CD4-positive, alpha-beta memory T cell (primary cell): ENCODE results near the gene FSTL4. TPM values are rescaled to one million over a fixed set of nuclear protein-coding genes. Genes with fewer than 3 reads are reported as not detected.

Experiments used
- CTCF ChIA-PET: fragments of 350-600 bp; sonication (Branson Sonifier 250); formaldehyde crosslinking; loops from one replicate; lab custom pipeline; 2021; ENCODE audit warnings: inconsistent platforms; ENCODE audit not compliant: partially characterized antibody; lab: Charles Lee
- POLR2A ChIA-PET: fragments of 350-600 bp; sonication (Branson Sonifier 250); formaldehyde crosslinking; loops from one replicate; lab custom pipeline; 2021; ENCODE audit not compliant: partially characterized antibody; lab: Charles Lee
- DNase-seq, 5 donors: peaks; one replicate each; pipeline versions ENCODE4 v3.0.0 to v3.0.0-alpha.2; 2020 to 2022; ENCODE audit warnings: mixed read lengths in 1 of 5
- H3K27ac ChIP-seq: one replicate; pipeline ENCODE4 v1.7.0; 2013; ENCODE audit warnings: low read depth, low read length
- H3K27me3 ChIP-seq: 2 replicates; pipeline ENCODE4 v1.7.0; 2013; ENCODE audit warnings: mild to moderate bottlenecking, low read length, moderate library complexity; ENCODE audit not compliant: insufficient read depth
- H3K36me3 ChIP-seq: 2 replicates; pipeline ENCODE4 v1.7.0; 2013; ENCODE audit warnings: mild to moderate bottlenecking, low read length, moderate library complexity; ENCODE audit not compliant: insufficient read depth
- H3K4me1 ChIP-seq: 2 replicates; pipeline ENCODE4 v1.7.0; 2013; ENCODE audit warnings: mild to moderate bottlenecking, low read length, moderate library complexity; ENCODE audit not compliant: insufficient read depth
- H3K4me3 ChIP-seq, 2 donors: one replicate each; pipeline ENCODE4 v1.7.0; 2013; ENCODE audit warnings: low read length in 2 of 2, mild to moderate bottlenecking in 1 of 2
- H3K9me3 ChIP-seq, 2 donors: one replicate each; pipeline ENCODE4 v1.7.0; 2013; ENCODE audit warnings: low read length in 2 of 2, control low read depth in 1 of 2; ENCODE audit not compliant: control insufficient read depth in 1 of 2
- H3K27ac Mint-ChIP-seq, 7 donors: one replicate each; pipeline ENCODE4 v1.8.0; 2020 to 2021; ENCODE audit warnings: mixed read lengths in 7 of 7, mild to moderate bottlenecking in 6 of 7, inconsistent platforms in 3 of 7, moderate library complexity in 3 of 7
- H3K27me3 Mint-ChIP-seq, 2 donors: one replicate each; pipeline ENCODE4 v1.8.0; 2020 to 2021; ENCODE audit warnings: mixed read lengths in 2 of 2
- H3K36me3 Mint-ChIP-seq, 2 donors: one replicate each; pipeline ENCODE4 v1.8.0; 2020 to 2021; ENCODE audit warnings: mixed read lengths in 2 of 2, inconsistent platforms in 1 of 2, mild to moderate bottlenecking in 1 of 2
- H3K4me1 Mint-ChIP-seq, 4 donors: one replicate each; pipeline ENCODE4 v1.8.0; 2020 to 2021; ENCODE audit warnings: mixed read lengths in 4 of 4, mild to moderate bottlenecking in 1 of 4
- H3K4me3 Mint-ChIP-seq, 8 donors: one replicate each; pipeline ENCODE4 v1.8.0; 2020 to 2021; ENCODE audit warnings: mixed read lengths in 8 of 8, mild to moderate bottlenecking in 7 of 8, moderate library complexity in 6 of 8, inconsistent platforms in 3 of 8
- H3K9me3 Mint-ChIP-seq, 8 donors: one replicate each; pipeline ENCODE4 v1.8.0; 2020 to 2021; ENCODE audit warnings: mixed read lengths in 8 of 8, mild to moderate bottlenecking in 5 of 8, inconsistent platforms in 3 of 8, moderate library complexity in 1 of 8
- intact Hi-C: fragments of 100-400 bp; cut with micrococcal nuclease; formaldehyde crosslinking; loops from one replicate; pipeline ENCODE4 v1.15.1; 2023
- polyA plus RNA-seq, 2 donors: library from polyadenylated mRNA; unstranded; fragments of 300-500 nt; fragmentation: Illumina TruSeq; gene quantifications; one replicate each; pipeline ENCODE4 v1.2.3, GENCODE V29; 2021
- total RNA-seq, 2 experiments: library from RNA; stranded (reverse); gene quantifications; one replicate each; pipeline ENCODE4 v1.2.3, GENCODE V29; 2021

Gene FSTL4
- total and polyA plus RNA-seq, 4 experiments from 2014 or later, result not detected

DNA sequence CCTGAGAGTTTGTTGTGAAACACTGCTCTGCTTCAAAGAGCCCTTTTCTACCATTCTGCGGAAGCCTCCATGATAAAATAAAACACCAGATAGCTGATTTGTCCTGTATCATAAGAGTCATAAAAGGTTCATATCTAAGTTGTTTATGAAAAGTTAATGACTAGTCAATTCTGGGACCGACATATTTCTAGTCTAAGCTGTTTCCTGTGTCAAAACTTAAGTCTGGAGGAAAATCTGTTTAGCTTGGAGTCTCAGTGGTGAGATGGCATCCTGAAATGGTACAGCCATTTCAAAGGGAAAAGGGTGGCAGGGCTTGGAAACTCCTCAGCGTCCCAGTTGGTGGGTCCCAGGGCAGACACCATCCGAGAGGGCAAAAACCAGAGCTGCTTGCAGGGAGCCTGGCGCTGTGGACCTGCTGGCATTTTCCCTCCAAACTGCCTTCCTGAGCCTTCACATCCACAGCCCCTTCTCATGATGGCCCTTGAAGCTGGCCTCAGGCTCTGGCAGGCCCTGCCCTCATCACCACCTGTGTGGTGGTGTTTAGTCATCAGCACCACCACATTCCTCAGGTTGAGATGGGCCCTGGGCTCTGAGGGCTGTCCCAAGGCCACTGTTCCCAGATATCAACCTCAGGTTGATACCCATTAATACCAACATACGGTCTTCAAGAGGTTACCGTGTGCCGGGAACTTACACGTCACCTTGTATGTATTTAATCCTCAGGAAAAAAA is 376.5 kb downstream of the FSTL4 start:
- H3K36me3 Mint-ChIP-seq, result no peaks in the 10 kb centered on the region
- H3K4me1 Mint-ChIP-seq, result peaks cover 0 to 7% (median 3%) of the 10 kb centered on the region in 4 donors
- H3K4me3 Mint-ChIP-seq, result no peak overlapping the region
- no peaks in the 10 kb centered on the region for H3K4me1 ChIP-seq
- no peak overlapping the region for H3K4me3 ChIP-seq
- no peaks in the 10 kb centered on the region for H3K9me3 ChIP-seq
- intact Hi-C loops, result no loop called here
- no peak for DNase-seq
- H3K27ac Mint-ChIP-seq, result no peak overlapping the region
- no peaks in the 10 kb centered on the region for H3K27me3 ChIP-seq
- ChIA-PET CTCF (no interaction called here), POLR2A (interaction anchor here (0.6 kb wide), 1 partner anchor 131 kb away, joined by 3 read pairs; no protein-coding TSS in a partner anchor)
- peaks cover 1 to 3% of the 10 kb centered on the region in 2 donors for H3K27me3 Mint-ChIP-seq
- H3K36me3 ChIP-seq, result no peaks in the 10 kb centered on the region
- H3K9me3 Mint-ChIP-seq, result no peaks in the 10 kb centered on the region
- no peak overlapping the region for H3K27ac ChIP-seq

DNA sequence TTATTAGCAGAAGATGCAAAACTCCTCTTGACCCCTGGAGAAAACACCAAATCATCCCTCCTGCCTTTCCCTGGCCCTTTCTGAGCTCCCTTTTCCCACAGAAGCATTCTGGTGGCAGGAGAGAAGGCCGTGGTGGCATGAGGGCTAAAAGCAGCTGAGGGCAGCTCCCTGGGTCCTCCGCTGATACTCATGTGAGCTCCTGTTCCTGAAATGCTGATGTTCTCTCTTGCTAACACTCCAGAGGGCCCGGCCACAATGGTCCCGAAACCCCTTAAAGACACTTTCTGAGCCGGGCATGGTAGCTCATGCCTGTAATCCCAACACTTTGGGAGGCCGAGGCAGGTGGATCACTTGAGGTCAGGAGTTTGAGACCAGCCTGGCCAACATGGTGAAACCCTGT is 377.4 kb downstream of the FSTL4 start:
- intact Hi-C loops, result no loop called here
- Histone ChIP-seq H3K27me3 (no peaks in the 10 kb centered on the region), H3K27ac (no peak overlapping the region), H3K4me3 (no peak overlapping the region), H3K9me3 (no peaks in the 10 kb centered on the region), H3K36me3 (no peaks in the 10 kb centered on the region), H3K4me1 (no peaks in the 10 kb centered on the region)
- ChIA-PET CTCF (no interaction called here), POLR2A (no interaction called here)
- Mint-ChIP-seq H3K27ac (no peak overlapping the region), H3K4me3 (no peak overlapping the region), H3K4me1 (peaks cover 0 to 7% (median 4%) of the 10 kb centered on the region in 4 donors), H3K36me3 (no peaks in the 10 kb centered on the region), H3K9me3 (no peaks in the 10 kb centered on the region), H3K27me3 (peaks cover 1 to 5% of the 10 kb centered on the region in 2 donors)
- DNase-seq, result no peak

DNA sequence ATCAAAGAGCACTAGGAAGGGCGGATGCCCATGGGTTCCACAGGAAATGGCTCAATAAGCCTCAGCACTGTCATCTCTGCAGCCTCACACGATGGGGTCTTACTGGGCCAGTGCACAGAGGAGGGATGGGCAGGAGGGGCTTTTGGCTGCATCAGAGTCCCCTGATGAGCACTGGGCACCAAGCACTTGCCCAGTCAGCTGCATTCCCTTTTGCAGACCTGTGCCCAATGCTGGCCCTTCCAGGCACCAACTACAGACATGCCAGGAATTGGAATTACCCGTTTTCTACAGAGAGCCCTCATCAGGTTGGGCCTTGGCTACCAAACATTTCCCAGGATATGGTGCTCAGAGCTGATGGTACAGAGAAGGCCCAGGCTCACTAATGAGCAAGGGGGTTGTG is 378.1 kb downstream of the FSTL4 start:
- ChIA-PET CTCF (no interaction called here), POLR2A (no interaction called here)
- intact Hi-C loops, result no loop called here
- no peak overlapping the region for H3K4me3 Mint-ChIP-seq
- Histone ChIP-seq H3K36me3 (no peaks in the 10 kb centered on the region), H3K27me3 (no peaks in the 10 kb centered on the region), H3K4me1 (no peaks in the 10 kb centered on the region), H3K4me3 (no peak overlapping the region), H3K27ac (no peak overlapping the region), H3K9me3 (no peaks in the 10 kb centered on the region)
- H3K4me1 Mint-ChIP-seq, result peaks cover 0 to 7% (median 4%) of the 10 kb centered on the region in 4 donors
- H3K9me3 Mint-ChIP-seq, result no peaks in the 10 kb centered on the region
- no peaks in the 10 kb centered on the region for H3K36me3 Mint-ChIP-seq
- no peak overlapping the region for H3K27ac Mint-ChIP-seq
- DNase-seq, result no peak
- peaks cover 1 to 5% of the 10 kb centered on the region in 2 donors for H3K27me3 Mint-ChIP-seq

DNA sequence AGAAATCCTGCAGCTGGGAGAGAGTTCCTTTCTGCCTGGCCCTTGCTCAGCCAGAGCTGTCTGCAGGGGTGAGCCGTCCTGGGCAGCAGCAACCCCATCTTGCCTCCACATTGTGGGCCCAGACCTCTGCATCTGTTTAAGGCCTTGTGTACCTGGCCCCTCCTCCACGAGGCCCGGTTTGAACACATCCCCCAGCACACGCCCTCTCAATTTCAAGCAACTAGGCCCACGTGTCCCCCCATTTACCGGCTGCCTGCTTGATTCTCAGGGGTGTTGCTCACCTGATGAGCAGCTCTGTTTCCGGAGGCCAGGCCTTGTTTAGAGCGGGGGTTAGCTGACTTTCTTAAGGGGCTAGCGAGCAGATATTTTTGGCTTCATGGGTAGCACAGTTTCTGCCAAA is 378.7 kb downstream of the FSTL4 start:
- ChIA-PET POLR2A (no interaction called here), CTCF (no interaction called here)
- H3K4me1 Mint-ChIP-seq, result peaks cover 0 to 7% (median 4%) of the 10 kb centered on the region in 4 donors
- no peak overlapping the region for H3K4me3 Mint-ChIP-seq
- no peaks in the 10 kb centered on the region for H3K4me1 ChIP-seq
- H3K9me3 ChIP-seq, result no peaks in the 10 kb centered on the region
- H3K9me3 Mint-ChIP-seq, result no peaks in the 10 kb centered on the region
- H3K4me3 ChIP-seq, result no peak overlapping the region
- H3K36me3 Mint-ChIP-seq, result no peaks in the 10 kb centered on the region
- H3K36me3 ChIP-seq, result no peaks in the 10 kb centered on the region
- H3K27ac ChIP-seq, result no peak overlapping the region
- no peak for DNase-seq
- H3K27ac Mint-ChIP-seq, result no peak overlapping the region
- H3K27me3 ChIP-seq, result no peaks in the 10 kb centered on the region
- intact Hi-C loops, result no loop called here
- peaks cover 1 to 5% of the 10 kb centered on the region in 2 donors for H3K27me3 Mint-ChIP-seq

DNA sequence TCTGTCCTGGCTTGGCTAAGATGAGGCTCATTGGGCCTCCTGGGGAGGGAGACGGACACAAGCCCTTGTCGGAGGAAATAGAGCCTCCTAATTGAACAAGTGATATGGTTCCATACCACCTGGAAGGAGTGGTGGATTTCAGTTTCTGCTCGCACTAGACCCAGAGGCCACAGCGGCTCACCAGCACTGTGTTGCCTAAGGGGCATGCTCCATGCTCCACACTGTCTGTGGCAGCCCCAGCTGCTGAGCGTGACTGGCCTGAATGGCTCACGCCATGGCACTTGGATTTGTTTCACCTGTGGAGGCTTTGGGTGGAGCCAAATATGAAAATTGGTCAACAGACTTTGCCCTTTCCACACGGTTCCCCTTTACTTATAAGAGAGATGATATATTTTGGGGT is 379.4 kb downstream of the FSTL4 start:
- Mint-ChIP-seq H3K9me3 (no peaks in the 10 kb centered on the region), H3K36me3 (no peaks in the 10 kb centered on the region), H3K4me3 (no peak overlapping the region), H3K27ac (no peak overlapping the region), H3K27me3 (peaks cover 1 to 4% of the 10 kb centered on the region in 2 donors), H3K4me1 (peaks cover 0 to 7% (median 4%) of the 10 kb centered on the region in 4 donors)
- Histone ChIP-seq H3K27ac (no peak overlapping the region), H3K9me3 (no peaks in the 10 kb centered on the region), H3K4me1 (no peaks in the 10 kb centered on the region), H3K27me3 (no peaks in the 10 kb centered on the region), H3K36me3 (no peaks in the 10 kb centered on the region), H3K4me3 (no peak overlapping the region)
- POLR2A ChIA-PET, result no interaction called here
- intact Hi-C loops, result no loop called here
- CTCF ChIA-PET, result no interaction called here
- DNase-seq, result no peak

DNA sequence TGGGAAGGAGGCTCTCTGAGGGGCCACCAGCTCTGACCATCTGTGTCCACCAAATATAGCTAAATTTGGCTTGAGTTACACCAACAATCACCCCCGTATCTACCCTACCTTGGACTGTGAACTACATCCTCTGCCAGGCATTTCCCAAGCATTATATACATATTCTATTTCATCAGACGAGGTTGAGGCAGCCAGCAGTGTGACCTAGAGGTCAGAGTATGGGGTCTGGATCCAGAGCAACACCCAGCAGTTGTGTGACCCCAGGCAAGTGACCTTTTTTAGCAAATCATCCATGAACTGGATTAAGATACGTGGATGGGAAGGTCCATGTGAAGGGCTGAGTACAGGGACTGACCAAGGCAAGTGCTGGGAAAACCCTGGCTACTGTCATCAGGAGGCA is 379.9 kb downstream of the FSTL4 start:
- Mint-ChIP-seq H3K4me1 (peaks cover 0 to 7% (median 4%) of the 10 kb centered on the region in 4 donors), H3K9me3 (no peaks in the 10 kb centered on the region), H3K4me3 (no peak overlapping the region), H3K27me3 (peaks cover under 1 to 4% of the 10 kb centered on the region in 2 donors), H3K27ac (no peak overlapping the region), H3K36me3 (no peaks in the 10 kb centered on the region)
- ChIA-PET CTCF (no interaction called here), POLR2A (no interaction called here)
- Histone ChIP-seq H3K4me1 (no peaks in the 10 kb centered on the region), H3K27ac (no peak overlapping the region), H3K9me3 (no peaks in the 10 kb centered on the region), H3K4me3 (no peak overlapping the region), H3K36me3 (no peaks in the 10 kb centered on the region), H3K27me3 (no peaks in the 10 kb centered on the region)
- DNase-seq, result no peak
- intact Hi-C loops, result no loop called here

DNA sequence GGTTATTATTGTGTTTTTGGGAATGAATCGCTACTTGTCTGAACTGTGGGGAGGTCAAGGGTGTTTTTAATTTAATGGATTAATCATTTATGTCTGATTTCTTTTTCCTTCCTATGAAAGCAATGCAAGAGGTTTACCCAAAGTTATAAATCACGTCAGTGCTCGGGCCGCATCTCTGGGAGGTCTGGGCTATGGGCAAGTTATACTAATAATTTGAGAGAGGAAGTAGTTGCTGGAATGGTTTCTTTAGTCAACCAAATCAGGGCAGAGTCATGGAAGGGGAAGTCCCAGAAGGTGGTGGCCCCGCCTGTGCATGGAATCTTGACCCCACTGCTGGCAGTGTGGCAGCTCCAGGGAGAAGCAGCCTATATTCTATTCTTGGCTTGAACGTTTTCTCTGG is 380.3 kb downstream of the FSTL4 start:
- H3K27me3 ChIP-seq, result no peaks in the 10 kb centered on the region
- H3K4me1 Mint-ChIP-seq, result peaks cover 0 to 7% (median 4%) of the 10 kb centered on the region in 4 donors
- ChIA-PET POLR2A (no interaction called here), CTCF (no interaction called here)
- peak overlapping the region in 1 of 7 donors; percentile 50 for H3K27ac Mint-ChIP-seq
- DNase-seq, result no peak
- no peak overlapping the region for H3K4me3 Mint-ChIP-seq
- no peaks in the 10 kb centered on the region for H3K36me3 ChIP-seq
- H3K27ac ChIP-seq, result no peak overlapping the region
- H3K9me3 Mint-ChIP-seq, result no peaks in the 10 kb centered on the region
- H3K4me1 ChIP-seq, result no peaks in the 10 kb centered on the region
- H3K9me3 ChIP-seq, result no peaks in the 10 kb centered on the region
- H3K36me3 Mint-ChIP-seq, result no peaks in the 10 kb centered on the region
- H3K27me3 Mint-ChIP-seq, result peaks cover 0 to 4% of the 10 kb centered on the region in 2 donors
- no peak overlapping the region for H3K4me3 ChIP-seq
- intact Hi-C loops, result no loop called here
